GM19328 (cell line): ENCODE measurements around the gene CHL1.

Experiments used
- ATAC-seq: cut with Tn5 transposase; IDR thresholded peaks from one replicate; pipeline ENCODE4 v1.9.1; 2021; ENCODE audit warnings: mild to moderate bottlenecking, moderate library complexity; ENCODE audit not compliant: unreplicated experiment

Gene CHL1

DNA sequence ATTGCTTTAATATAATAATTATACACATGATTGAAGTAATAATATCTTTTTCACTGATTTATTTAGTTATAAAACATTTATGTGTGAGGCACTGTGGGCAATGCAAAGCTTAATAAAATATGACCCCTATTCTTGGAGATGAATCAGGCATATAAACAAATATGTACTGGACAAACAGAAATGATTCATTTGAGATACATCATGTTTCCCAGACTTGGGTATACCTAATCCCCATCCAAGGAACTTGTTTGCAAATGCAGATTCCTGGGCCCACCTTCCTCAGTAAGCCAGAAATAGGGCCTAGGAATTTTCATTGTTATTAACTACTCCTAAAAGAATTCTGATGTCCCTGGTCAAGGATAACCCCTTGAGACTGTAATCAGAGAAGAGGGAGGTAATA is 184.2 kb downstream of the CHL1 start:
- ATAC-seq = no peak

- no peak for ATAC-seq
These were observed 188.6 kb downstream of the CHL1 start for GRCh38 chr3:385151-385550.

- no peak for ATAC-seq
These were observed 198.2 kb downstream of the CHL1 start for GRCh38 chr3:394775-395174.

- no peak for ATAC-seq
These were observed 199.7 kb downstream of the CHL1 start for GRCh38 chr3:396293-396692.

GRCh38 chr3:399647-400046 is 203.1 kb downstream of the CHL1 start:
- no peak for ATAC-seq

GRCh38 chr3:403826-404225 is 207.3 kb downstream of the CHL1 start:
- ATAC-seq = no peak

DNA sequence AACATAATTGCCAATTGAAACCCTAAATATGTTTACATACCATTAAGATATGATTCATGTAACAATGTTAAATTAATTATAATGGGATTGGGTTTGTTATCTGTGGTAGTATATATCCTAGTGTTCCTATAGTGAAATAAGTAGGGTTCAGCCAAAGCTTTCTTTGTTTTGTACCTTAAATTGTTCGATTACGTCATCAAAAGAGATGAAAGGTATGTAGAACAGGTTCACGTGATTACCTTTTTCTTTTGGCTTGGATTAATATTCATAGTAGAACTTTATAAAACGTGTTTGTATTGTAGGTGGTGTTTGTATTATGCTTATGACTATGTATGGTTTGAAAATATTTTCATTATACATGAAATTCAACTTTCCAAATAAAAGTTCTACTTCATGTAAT is 212.4 kb downstream of the CHL1 start:
- no peak for ATAC-seq

GRCh38 chr3:411226-411625 is 214.7 kb downstream of the CHL1 start:
- no peak for ATAC-seq

DNA sequence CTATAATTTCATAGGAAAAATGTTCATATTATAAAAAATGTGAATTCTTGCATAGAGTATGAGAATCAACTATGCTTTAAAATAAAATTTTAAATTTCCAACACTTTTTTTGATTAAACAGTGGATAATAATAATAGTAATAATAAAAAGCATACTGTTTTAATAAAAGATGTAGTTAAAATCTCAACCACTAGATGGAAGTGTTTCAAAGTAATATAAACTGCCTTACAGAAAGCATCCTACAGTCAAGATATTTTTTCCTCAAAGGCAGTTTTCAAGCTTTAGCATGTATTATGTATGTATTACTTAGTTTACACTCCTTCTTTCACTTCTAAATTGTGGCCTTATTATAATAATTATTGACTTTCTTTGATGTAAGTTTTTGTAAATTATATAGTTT is 217.5 kb downstream of the CHL1 start:
- ATAC-seq = no peak

GRCh38 chr3:418239-418929 is 221.8 kb downstream of the CHL1 start:
- no peak for ATAC-seq

GRCh38 chr3:420584-420983 is 224.0 kb downstream of the CHL1 start:
- ATAC-seq = no peak

GRCh38 chr3:425079-425478 is 228.5 kb downstream of the CHL1 start:
- ATAC-seq = no peak

GRCh38 chr3:426072-426471 is 229.5 kb downstream of the CHL1 start:
- ATAC-seq = no peak

GRCh38 chr3:427128-427527 is 230.6 kb downstream of the CHL1 start:
- no peak for ATAC-seq

DNA sequence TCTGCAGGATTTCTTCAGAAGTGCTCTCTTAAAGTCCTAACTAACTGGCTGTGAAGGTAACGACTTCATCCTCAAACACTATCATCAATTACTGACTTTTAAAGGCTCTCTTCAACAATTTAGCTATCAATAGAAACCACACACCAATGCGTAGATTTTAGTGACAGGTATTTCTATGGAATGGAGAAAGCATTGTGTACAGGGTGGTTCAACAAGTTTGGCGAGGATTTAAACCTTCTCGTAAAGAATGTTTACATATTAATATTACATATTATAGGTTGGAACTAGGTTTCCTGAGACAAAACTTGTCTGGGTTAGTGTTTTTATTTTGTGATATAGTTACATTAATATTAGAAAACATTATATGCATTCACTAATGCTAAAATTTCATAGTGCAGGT is 233.6 kb downstream of the CHL1 start:
- ATAC-seq = no peak

DNA sequence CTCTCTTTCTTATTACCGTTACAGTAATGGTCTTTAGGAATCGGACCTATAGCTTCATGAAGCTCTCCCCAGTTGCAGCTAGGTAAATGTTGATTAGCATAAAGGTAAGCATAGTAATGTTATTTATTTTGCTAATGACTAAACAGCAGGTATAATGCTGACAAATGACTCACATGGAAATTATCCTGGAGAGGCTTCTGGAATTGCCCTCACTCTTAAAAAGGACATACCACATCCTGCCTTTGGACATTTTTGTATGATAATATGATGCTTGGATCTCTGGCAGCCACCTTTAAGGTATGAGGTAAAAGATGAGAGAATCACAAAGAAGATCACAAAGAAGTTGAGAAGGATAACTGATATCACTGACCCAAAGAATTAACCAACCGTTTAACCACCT is 238.6 kb downstream of the CHL1 start:
- ATAC-seq = no peak

DNA sequence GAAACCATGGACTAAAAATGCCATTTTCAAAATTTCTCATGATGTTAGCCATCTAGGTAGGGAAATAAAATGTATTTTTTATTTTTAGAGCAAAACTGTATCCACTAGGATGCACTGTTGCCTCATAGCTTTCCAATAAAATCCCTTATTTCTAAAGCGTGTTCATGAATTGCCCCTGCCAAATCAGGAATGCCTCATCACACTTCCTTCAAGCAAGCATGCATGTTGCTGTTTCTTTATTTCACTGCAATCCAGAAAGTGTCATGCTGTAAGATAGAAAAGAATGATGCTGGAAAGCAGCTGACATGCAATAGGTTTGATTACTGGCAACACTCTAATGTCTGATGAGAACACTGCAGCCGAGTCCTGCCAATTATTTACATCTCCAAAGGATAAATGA is 239.5 kb downstream of the CHL1 start:
- ATAC-seq = no peak

GRCh38 chr3:440826-441225 is 244.3 kb downstream of the CHL1 start:
- ATAC-seq = no peak

DNA sequence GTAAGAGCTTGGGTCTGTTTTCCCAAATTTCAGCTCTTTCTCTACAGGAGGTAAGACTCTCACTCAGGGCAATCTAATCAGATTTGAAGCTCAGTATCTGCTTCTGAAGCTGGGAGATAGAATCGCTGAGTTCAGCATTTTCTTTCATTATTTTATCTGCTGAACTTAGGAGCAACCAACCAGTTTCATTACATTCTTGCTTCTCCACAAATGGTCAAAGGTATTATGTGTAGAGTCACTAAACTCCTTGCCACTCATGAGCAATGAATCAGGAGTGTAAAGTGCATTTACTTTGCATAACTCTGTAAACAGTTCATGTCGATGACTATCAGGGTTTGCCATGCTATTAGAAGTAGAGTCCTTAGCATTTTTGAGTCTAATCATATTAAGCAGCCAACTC is 249.4 kb downstream of the CHL1 start:
- ATAC-seq = no peak

GRCh38 chr3:447671-448070 is 251.1 kb downstream of the CHL1 start:
- ATAC-seq = no peak

- ATAC-seq = no peak
These were observed 253.1 kb downstream of the CHL1 start for GRCh38 chr3:449711-450110.

DNA sequence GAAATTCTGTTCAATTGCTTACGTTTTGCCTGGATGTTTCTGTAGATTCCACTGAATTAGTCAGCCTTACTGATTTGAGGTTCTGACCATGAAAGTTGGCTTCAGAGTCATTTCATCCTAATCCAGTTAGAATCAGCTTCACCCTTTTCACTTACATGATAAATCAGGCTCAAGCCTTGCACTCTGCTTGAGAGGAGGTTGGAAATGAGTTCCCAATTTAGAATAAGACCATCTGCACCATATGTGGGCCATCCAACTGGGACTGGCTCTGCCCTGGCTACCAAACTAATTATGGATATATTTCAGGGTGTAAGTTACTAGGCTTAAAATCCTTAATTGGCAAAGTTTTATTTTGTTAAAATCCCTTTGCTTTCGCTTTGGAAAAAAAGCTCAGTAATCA is 255.7 kb downstream of the CHL1 start:
- no peak for ATAC-seq

GRCh38 chr3:453106-453505 is 256.5 kb downstream of the CHL1 start:
- ATAC-seq = no peak
